ENCODE measurements around the gene STXBP6. TPM values are rescaled to one million over a fixed set of nuclear protein-coding genes. Genes with fewer than 3 reads are reported as not detected.
A peak's percentile ranks its signal among the peaks of the same experiment; 100 is the strongest.

The STXBP6 gene
- total and polyA plus RNA-seq, 2 of the 13 experiments (the other 11 are each of a cell fraction or from before 2014, with no cell fraction given): 35.3 to 42.8 TPM

GRCh38 chr14:24838945-24839616 is 210.9 kb downstream of the STXBP6 start (continued):
- peak; percentile 83 for TF ChIP-seq LCORL (IDR thresholded peaks at IDR 0.05)
- no peak for TF ChIP-seq LCORL (CRISPR knock-in tag; IDR thresholded peaks at IDR 0.05)
- 0 out of 2 replicates have a peak, but pooled peaks have one; percentile 9 for TF ChIP-seq ZNF652 (CRISPR knock-in tag; IDR thresholded peaks at IDR 0.05; ENCODE audit: borderline replicate concordance, low read depth)
- no peak for TF ChIP-seq TCF12 (IDR thresholded peaks at IDR 0.05)
- TF ChIP-seq TCF12 (CRISPR knock-in tag; IDR thresholded peaks at IDR 0.05): 0 out of 2 replicates have a peak, but pooled peaks have one; percentile 20
- TF ChIP-seq ADNP (CRISPR knock-in tag; IDR thresholded peaks at IDR 0.05): no peak
- no peak for TF ChIP-seq ZNF562 (CRISPR knock-in tag; IDR thresholded peaks at IDR 0.05; ENCODE audit: borderline replicate concordance)
- TF ChIP-seq CCDC6 (CRISPR knock-in tag; IDR thresholded peaks at IDR 0.05): peak; percentile 72
- no peak for TF ChIP-seq MYNN (CRISPR knock-in tag; IDR thresholded peaks at IDR 0.05; ENCODE audit: low read depth)
- peak; percentile 18 for TF ChIP-seq TEAD3 (CRISPR knock-in tag; optimal IDR thresholded peaks at IDR 0.05; ENCODE audit: borderline replicate concordance)
- no peak for TF ChIP-seq HNRNPL (IDR thresholded peaks at IDR 0.05; ENCODE audit: low read depth, low read length)
- TF ChIP-seq SPEN (CRISPR knock-in tag; IDR thresholded peaks at IDR 0.05; ENCODE audit: low read depth): no peak
- TF ChIP-seq ZNF768 (CRISPR knock-in tag; IDR thresholded peaks at IDR 0.05): no peak
- no peak for TF ChIP-seq DNMT1 (CRISPR knock-in tag; IDR thresholded peaks at IDR 0.05)
- no peak for TF ChIP-seq NFKBIZ (CRISPR knock-in tag; IDR thresholded peaks at IDR 0.05)
- no peak for TF ChIP-seq ZNF414 (CRISPR knock-in tag; IDR thresholded peaks at IDR 0.05)
- TF ChIP-seq TSC22D2 (CRISPR knock-in tag; IDR thresholded peaks at IDR 0.05; ENCODE audit: borderline replicate concordance): no peak
- TF ChIP-seq, protein P1, sequence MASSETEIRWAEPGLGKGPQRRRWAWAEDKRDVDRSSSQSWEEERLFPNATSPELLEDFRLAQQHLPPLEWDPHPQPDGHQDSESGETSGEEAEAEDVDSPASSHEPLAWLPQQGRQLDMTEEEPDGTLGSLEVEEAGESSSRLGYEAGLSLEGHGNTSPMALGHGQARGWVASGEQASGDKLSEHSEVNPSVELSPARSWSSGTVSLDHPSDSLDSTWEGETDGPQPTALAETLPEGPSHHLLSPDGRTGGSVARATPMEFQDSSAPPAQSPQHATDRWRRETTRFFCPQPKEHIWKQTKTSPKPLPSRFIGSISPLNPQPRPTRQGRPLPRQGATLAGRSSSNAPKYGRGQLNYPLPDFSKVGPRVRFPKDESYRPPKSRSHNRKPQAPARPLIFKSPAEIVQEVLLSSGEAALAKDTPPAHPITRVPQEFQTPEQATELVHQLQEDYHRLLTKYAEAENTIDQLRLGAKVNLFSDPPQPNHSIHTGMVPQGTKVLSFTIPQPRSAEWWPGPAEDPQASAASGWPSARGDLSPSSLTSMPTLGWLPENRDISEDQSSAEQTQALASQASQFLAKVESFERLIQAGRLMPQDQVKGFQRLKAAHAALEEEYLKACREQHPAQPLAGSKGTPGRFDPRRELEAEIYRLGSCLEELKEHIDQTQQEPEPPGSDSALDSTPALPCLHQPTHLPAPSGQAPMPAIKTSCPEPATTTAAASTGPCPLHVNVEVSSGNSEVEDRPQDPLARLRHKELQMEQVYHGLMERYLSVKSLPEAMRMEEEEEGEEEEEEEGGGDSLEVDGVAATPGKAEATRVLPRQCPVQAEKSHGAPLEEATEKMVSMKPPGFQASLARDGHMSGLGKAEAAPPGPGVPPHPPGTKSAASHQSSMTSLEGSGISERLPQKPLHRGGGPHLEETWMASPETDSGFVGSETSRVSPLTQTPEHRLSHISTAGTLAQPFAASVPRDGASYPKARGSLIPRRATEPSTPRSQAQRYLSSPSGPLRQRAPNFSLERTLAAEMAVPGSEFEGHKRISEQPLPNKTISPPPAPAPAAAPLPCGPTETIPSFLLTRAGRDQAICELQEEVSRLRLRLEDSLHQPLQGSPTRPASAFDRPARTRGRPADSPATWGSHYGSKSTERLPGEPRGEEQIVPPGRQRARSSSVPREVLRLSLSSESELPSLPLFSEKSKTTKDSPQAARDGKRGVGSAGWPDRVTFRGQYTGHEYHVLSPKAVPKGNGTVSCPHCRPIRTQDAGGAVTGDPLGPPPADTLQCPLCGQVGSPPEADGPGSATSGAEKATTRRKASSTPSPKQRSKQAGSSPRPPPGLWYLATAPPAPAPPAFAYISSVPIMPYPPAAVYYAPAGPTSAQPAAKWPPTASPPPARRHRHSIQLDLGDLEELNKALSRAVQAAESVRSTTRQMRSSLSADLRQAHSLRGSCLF (CRISPR knock-in tag; IDR thresholded peaks at IDR 0.05; ENCODE audit: borderline replicate concordance): no peak
- 0 out of 2 replicates have a peak, but pooled peaks have one; percentile 1 for TF ChIP-seq ZFP62 (CRISPR knock-in tag; IDR thresholded peaks at IDR 0.05)
- TF ChIP-seq ZBTB34 (CRISPR knock-in tag; IDR thresholded peaks at IDR 0.05): 0 out of 2 replicates have a peak, but pooled peaks have one; percentile 62
- TF ChIP-seq ZKSCAN8 (CRISPR knock-in tag; IDR thresholded peaks at IDR 0.05; ENCODE audit: borderline replicate concordance): 0 out of 2 replicates have a peak, but pooled peaks have one; percentile 16
- TF ChIP-seq FOSL2 (CRISPR knock-in tag; IDR thresholded peaks at IDR 0.05): peak; percentile 38; the same call in 1 of the 2 replicates
- peak; percentile 26; the same call in 1 of the 2 replicates for TF ChIP-seq SP5 (CRISPR knock-in tag; IDR thresholded peaks at IDR 0.05; ENCODE audit: borderline replicate concordance, low read depth)
- TF ChIP-seq, protein P2, sequence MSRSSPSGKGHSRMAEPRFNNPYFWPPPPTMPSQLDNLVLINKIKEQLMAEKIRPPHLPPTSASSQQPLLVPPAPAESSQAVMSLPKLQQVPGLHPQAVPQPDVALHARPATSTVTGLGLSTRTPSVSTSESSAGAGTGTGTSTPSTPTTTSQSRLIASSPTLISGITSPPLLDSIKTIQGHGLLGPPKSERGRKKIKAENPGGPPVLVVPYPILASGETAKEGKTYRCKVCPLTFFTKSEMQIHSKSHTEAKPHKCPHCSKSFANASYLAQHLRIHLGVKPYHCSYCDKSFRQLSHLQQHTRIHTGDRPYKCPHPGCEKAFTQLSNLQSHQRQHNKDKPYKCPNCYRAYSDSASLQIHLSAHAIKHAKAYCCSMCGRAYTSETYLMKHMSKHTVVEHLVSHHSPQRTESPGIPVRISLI (CRISPR knock-in tag; IDR thresholded peaks at IDR 0.05; ENCODE audit: borderline replicate concordance): no peak; the same call in 1 of the 2 replicates

All from HepG2 (cell line).